ENCODE measurements around the gene DDX31.

DDX31 gene

DNA sequence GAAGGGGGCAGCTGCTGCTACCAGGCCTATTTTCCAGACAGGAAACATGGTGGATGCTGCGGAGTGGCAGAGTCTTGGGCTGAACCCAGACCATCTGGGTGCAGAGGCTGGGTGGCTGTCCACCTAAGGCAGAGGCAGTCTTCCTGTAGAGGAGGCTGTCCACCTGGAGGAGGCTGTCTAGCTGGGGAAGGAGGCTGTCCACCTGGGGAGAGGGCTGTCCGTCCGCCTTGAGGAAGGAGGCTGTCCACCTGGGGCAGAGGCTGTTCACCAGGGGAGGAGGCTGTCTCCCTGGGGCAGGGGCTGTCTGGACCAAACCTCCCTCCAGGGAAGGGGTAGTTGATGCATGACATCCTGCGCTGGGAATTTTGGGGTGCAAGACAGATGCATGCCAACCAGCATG lies 126.5 kb downstream of the DDX31 start:
- no peak for DNase-seq
